Fibroblast of lung (primary cell): ENCODE results near the gene SMPD3. TPM values are rescaled to one million over a fixed set of nuclear protein-coding genes. Genes with fewer than 3 reads are reported as not detected.

Experiments
- DNase-seq, 2 donors: peaks; one replicate each; pipeline versions ENCODE4 v3.0.0 to v3.0.0-alpha.2; 2010; ENCODE audit warnings: low read depth in 2 of 2
- H2AFZ ChIP-seq: 2 replicates; pipeline ENCODE4 v1.5.1; 2012; ENCODE audit warnings: low read length, control low read depth, inconsistent platforms
- H3K27ac ChIP-seq: 2 replicates; pipeline ENCODE4 v1.5.1; 2011; ENCODE audit warnings: low read length, control low read depth; ENCODE audit not compliant: insufficient read depth
- H3K27me3 ChIP-seq: 2 replicates; pipeline ENCODE4 v1.5.1; 2011; ENCODE audit warnings: mild to moderate bottlenecking, low read length; ENCODE audit not compliant: control insufficient read depth, insufficient read depth
- H3K36me3 ChIP-seq: 2 replicates; pipeline ENCODE4 v1.5.1; 2011; ENCODE audit warnings: low read length; ENCODE audit not compliant: control insufficient read depth, insufficient read depth
- H3K4me1 ChIP-seq: 2 replicates; pipeline ENCODE4 v1.5.1; 2011; ENCODE audit warnings: low read length; ENCODE audit not compliant: control insufficient read depth, insufficient read depth; ENCODE audit errors: extremely low read depth
- H3K4me2 ChIP-seq: 2 replicates; pipeline ENCODE4 v1.5.1; 2011; ENCODE audit warnings: low read length, control low read depth; ENCODE audit not compliant: insufficient read depth; ENCODE audit errors: extremely low read depth
- H3K4me3 ChIP-seq, 4 experiments: fragments of 200-600 bp in 1 of 4; sonication (generic) in 1 of 4; replicated peaks in 1 of 4; 2 replicates each; pipeline ENCODE4 v1.5.1; 2011 to 2016; ENCODE audit warnings: low read length in 4 of 4, low read depth in 3 of 4, mild to moderate bottlenecking in 3 of 4, control low read depth in 2 of 4, inconsistent platforms in 1 of 4, mixed read lengths in 1 of 4; ENCODE audit not compliant: insufficient read depth in 1 of 4; ENCODE audit errors: control extremely low read depth in 1 of 4
- H3K79me2 ChIP-seq: 2 replicates; pipeline ENCODE4 v1.5.1; 2012; ENCODE audit warnings: mild to moderate bottlenecking, low read length, inconsistent platforms; ENCODE audit not compliant: control insufficient read depth, insufficient read depth
- H3K9ac ChIP-seq: 2 replicates; pipeline ENCODE4 v1.5.1; 2011; ENCODE audit warnings: mild to moderate bottlenecking, low read length, control low read depth; ENCODE audit not compliant: insufficient read depth
- H3K9me3 ChIP-seq: 2 replicates; pipeline ENCODE4 v1.5.1; 2012; ENCODE audit warnings: low read depth, low read length; ENCODE audit not compliant: control insufficient read depth, insufficient read depth
- H4K20me1 ChIP-seq: 2 replicates; pipeline ENCODE4 v1.5.1; 2011; ENCODE audit warnings: low read length; ENCODE audit not compliant: control insufficient read depth, insufficient read depth; ENCODE audit errors: extremely low read depth
- CTCF ChIP-seq, 2 donors: IDR thresholded peaks in 1 of 2; conservative IDR thresholded peaks in 1 of 2; 1 replicate in 1 of 2; 2 replicates in 1 of 2; pipeline ENCODE4 v1.5.1; 2011 to 2012; ENCODE audit warnings: low read length in 2 of 2, control low read depth in 1 of 2, inconsistent platforms in 1 of 2, low read depth in 1 of 2, mild to moderate bottlenecking in 1 of 2
- EZH2 ChIP-seq: IDR thresholded peaks from 2 replicates; pipeline ENCODE4 v1.5.1; 2012; ENCODE audit warnings: low read length, control low read depth, mild to moderate bottlenecking; ENCODE audit errors: missing control alignments
- polyA plus RNA-seq, 2 donors: library from polyadenylated mRNA; depleted of rRNA in 1 of 2; stranded (reverse) in 1 of 2; unstranded in 1 of 2; fragments of >200 nt; gene quantifications; 2 replicates each; pipeline ENCODE4 v1.2.1, GENCODE V29; 2011 to 2012; ENCODE audit warnings: missing spikeins in 1 of 2
- total RNA-seq: library from RNA; depleted of rRNA; stranded (reverse); fragments of >200 nt; gene quantifications from 2 replicates; pipeline ENCODE4 v1.2.1, GENCODE V29; 2014

Gene SMPD3
- total and polyA plus RNA-seq, 2 donors (not counting 1 experiment from before 2014, with no cell fraction given), result under 0.01 to 0.08 TPM

GRCh38 chr16:68491576-68491950 is 43.3 kb upstream of the SMPD3 start:
- Histone ChIP-seq H3K27me3 (no peaks in the 10 kb centered on the region), H3K4me1 (no peaks in the 10 kb centered on the region), H3K9ac (no peak overlapping the region), H3K4me2 (no peak overlapping the region), H3K79me2 (no peaks in the 10 kb centered on the region), H3K9me3 (no peaks in the 10 kb centered on the region), H3K4me3 (no peak overlapping the region), H4K20me1 (no peaks in the 10 kb centered on the region), H3K27ac (no peak overlapping the region), H2AFZ (no peak overlapping the region), H3K36me3 (no peaks in the 10 kb centered on the region)
- TF ChIP-seq EZH2 (no peak), CTCF (conservative IDR thresholded peaks at IDR 0.05 in 1 of 2, IDR thresholded peaks at IDR 0.05 in 1 of 2; ENCODE audit: low read depth in 1 of 2, low read length in 2 of 2) (no peak)
- DNase-seq, result no peak

- no peaks in the 10 kb centered on the region for H4K20me1 ChIP-seq
- H3K9ac ChIP-seq, result no peak overlapping the region
- H2AFZ ChIP-seq, result no peak overlapping the region
- TF ChIP-seq CTCF (conservative IDR thresholded peaks at IDR 0.05 in 1 of 2, IDR thresholded peaks at IDR 0.05 in 1 of 2; ENCODE audit: low read depth in 1 of 2, low read length in 2 of 2) (no peak), EZH2 (no peak)
- no peaks in the 10 kb centered on the region for H3K4me1 ChIP-seq
- H3K27me3 ChIP-seq, result no peaks in the 10 kb centered on the region
- no peak overlapping the region for H3K4me3 ChIP-seq
- no peaks in the 10 kb centered on the region for H3K36me3 ChIP-seq
- H3K27ac ChIP-seq, result no peak overlapping the region
- no peaks in the 10 kb centered on the region for H3K9me3 ChIP-seq
- no peaks in the 10 kb centered on the region for H3K79me2 ChIP-seq
- H3K4me2 ChIP-seq, result no peak overlapping the region
- DNase-seq, result peak in 1 of 2 donors; percentile 71
These were observed 42.7 kb upstream of the SMPD3 start for GRCh38 chr16:68490829-68491575.

- H3K9me3 ChIP-seq, result no peaks in the 10 kb centered on the region
- H3K4me3 ChIP-seq, result no peak overlapping the region
- no peak overlapping the region for H3K4me2 ChIP-seq
- H2AFZ ChIP-seq, result no peak overlapping the region
- no peak for TF ChIP-seq CTCF (conservative IDR thresholded peaks at IDR 0.05 in 1 of 2, IDR thresholded peaks at IDR 0.05 in 1 of 2; ENCODE audit: low read depth in 1 of 2, low read length in 2 of 2)
- no peak for TF ChIP-seq EZH2
- H3K9ac ChIP-seq, result no peak overlapping the region
- H4K20me1 ChIP-seq, result no peaks in the 10 kb centered on the region
- H3K27ac ChIP-seq, result no peak overlapping the region
- H3K79me2 ChIP-seq, result no peaks in the 10 kb centered on the region
- no peaks in the 10 kb centered on the region for H3K4me1 ChIP-seq
- H3K36me3 ChIP-seq, result no peaks in the 10 kb centered on the region
- no peak for DNase-seq
- no peaks in the 10 kb centered on the region for H3K27me3 ChIP-seq
These were observed 42.0 kb upstream of the SMPD3 start for GRCh38 chr16:68490358-68490757.
